Superior temporal gyrus (tissue), 1 donor: ENCODE results near the gene NXPE4.

Source experiments
- DNase-seq: peaks from one replicate; pipeline ENCODE4 v3.0.0-alpha.2; 2016; ENCODE audit errors: extremely low spot score

NXPE4 gene

GRCh38 chr11:114559425-114560310 lies 35.9 kb downstream of the NXPE4 start, which contains the start of gene NXPE1:
Gene NXPE1, minus strand, starts transcription at chr11:114559881. Its CDS starts 8,680 bp downstream, at chr11:114551201.
- DNase-seq, result no peak

- no peak for DNase-seq
These were observed 39.5 kb downstream of the NXPE4 start for GRCh38 chr11:114556135-114556534.

DNA sequence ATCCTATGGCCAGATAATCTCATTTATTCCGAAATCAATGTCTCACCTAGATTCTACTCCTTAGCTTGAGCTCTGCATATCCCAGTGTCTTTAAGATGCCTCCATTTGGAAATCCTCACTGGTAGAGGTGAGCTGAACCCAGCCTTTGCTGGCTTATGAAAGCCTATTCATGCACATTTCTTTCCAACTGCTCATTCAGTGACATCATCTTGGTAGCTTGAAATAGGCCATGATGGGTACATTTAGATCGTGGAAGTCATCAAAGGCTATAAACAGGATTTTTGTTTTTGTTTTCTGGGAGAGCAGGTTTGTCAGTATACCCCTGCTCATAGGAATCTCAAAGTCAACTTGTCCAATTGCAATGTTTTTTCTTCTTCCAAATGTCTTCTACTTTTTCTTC lies 41.9 kb downstream of the NXPE4 start:
- no peak for DNase-seq

GRCh38 chr11:114551060-114551459 lies 44.5 kb downstream of the NXPE4 start:
- no peak for DNase-seq

DNA sequence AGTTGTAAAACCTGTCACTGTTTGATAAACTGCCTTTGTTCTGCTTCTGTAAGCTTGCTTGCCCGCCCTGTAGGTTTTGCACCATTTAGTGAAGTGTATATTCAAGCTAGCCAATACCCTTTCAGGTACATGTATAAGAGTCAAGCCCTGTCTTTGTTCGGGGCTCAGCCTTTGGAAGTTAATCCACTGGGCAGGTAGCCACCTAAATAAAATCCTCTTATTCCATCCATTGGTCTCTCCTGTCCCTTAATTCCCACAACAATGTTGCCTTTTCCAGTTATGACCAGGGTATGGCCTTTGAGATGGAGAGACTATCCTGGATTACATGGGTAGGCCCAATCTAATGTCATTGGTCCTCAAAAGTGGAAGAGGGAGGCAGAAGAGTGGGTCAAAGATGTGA lies 69.9 kb downstream of the NXPE4 start:
- no peak for DNase-seq

- no peak for DNase-seq
These were observed 71.5 kb downstream of the NXPE4 start for GRCh38 chr11:114524122-114524521.

DNA sequence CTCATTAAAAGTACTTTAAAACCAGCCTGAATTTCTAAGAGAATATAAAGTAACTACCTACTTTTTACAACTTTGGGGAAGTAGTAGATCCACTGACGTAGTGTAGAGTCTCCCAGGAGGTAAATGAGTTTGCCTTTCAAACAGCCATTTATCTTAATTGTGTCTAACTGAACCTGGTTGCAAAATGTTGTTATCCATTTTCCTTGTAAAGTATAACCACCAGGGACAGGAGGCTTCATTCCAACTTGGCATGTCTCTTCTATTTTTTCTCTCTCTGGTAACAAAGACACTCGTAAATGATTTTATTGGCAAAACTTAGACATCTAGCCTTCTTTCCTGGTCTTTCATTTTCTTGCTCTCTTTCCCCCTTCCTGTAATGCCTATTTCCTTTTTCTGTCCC lies 72.8 kb downstream of the NXPE4 start:
- DNase-seq, result no peak
